Ovary (tissue), 9 donors: ENCODE results near the gene TSPAN3. TPM values are rescaled to one million over a fixed set of nuclear protein-coding genes. Genes with fewer than 3 reads are reported as not detected.

Source experiments
- DNase-seq, 5 donors: peaks; one replicate each; pipeline ENCODE4 v3.0.0-alpha.2; 2019 to 2020
- H3K27ac ChIP-seq, 2 donors: fragments of 200-600 bp; one replicate each; pipeline versions ENCODE4 v1.5.1 to v1.8.0; 2019 to 2022
- H3K27me3 ChIP-seq: fragments of 200-600 bp; one replicate; pipeline ENCODE4 v1.8.0; 2022
- H3K36me3 ChIP-seq: fragments of 200-600 bp; sonication (generic); one replicate; pipeline ENCODE4 v1.5.1; 2019
- H3K4me1 ChIP-seq: one replicate; pipeline ENCODE4 v1.8.1; 2013; ENCODE audit warnings: mild to moderate bottlenecking, moderate library complexity; ENCODE audit not compliant: insufficient read depth
- H3K4me3 ChIP-seq: fragments of 200-600 bp; sonication (generic); one replicate; pipeline ENCODE4 v1.5.1; 2017
- H3K9me3 ChIP-seq, 2 donors: fragments of 200-600 bp in 1 of 2; sonication (generic) in 1 of 2; one replicate each; pipeline versions ENCODE4 v1.5.1 to v1.8.1; 2013 to 2019; ENCODE audit warnings: mild to moderate bottlenecking in 1 of 2, moderate library complexity in 1 of 2
- CTCF ChIP-seq, 3 donors: fragments of 450-650 bp in 2 of 3; fragments of 200-600 bp in 1 of 3; IDR thresholded peaks; one replicate each; pipeline versions ENCODE4 v1.5.1 to v1.8.0; 2016 to 2022; ENCODE audit warnings: antibody characterized with exemption in 3 of 3, mild to moderate bottlenecking in 1 of 3
- EP300 ChIP-seq: sonication (generic); formaldehyde crosslinking; IDR thresholded peaks from one replicate; pipeline ENCODE4 v1.6.1; 2017; ENCODE audit warnings: antibody characterized with exemption
- POLR2A ChIP-seq: fragments of 450-650 bp; IDR thresholded peaks from one replicate; pipeline ENCODE4 v1.6.1; 2017; ENCODE audit warnings: antibody characterized with exemption, mild to moderate bottlenecking, moderate library complexity
- WGBS, 3 donors: extraction: QIAGEN DNeasy Blood & Tissue Kit in 1 of 3; methylation state at CpG; one replicate each; pipeline versions ENCODE4 v1.1.5 to v1.1.7; 2013 to 2017; 5-methylcytosine and 5-hydroxymethylcytosine counted together
- intact Hi-C, 4 donors: fragments of 100-400 bp; cut with DNase I; formaldehyde crosslinking; loops; one replicate each; pipeline versions ENCODE4 v1.11.0 to v1.15.1; 2022 to 2023
- polyA plus RNA-seq, 2 donors: library from polyadenylated mRNA; stranded (reverse); fragments of 200-250 nt in 1 of 2; fragments of 350-450 nt in 1 of 2; fragmentation: Illumina TruSeq in 1 of 2; extraction: RNeasy Lipid Tissue Mini Kit (QIAGEN cat#74804) in 1 of 2; gene quantifications; one replicate each; pipeline ENCODE4 v1.2.3, GENCODE V29; 2013 to 2014
- total RNA-seq, 7 donors: library from RNA; depleted of rRNA in 2 of 7; stranded (reverse); fragments of >200 nt in 2 of 7; fragmentation: NEBNext Ultra II Directional in 3 of 7; extraction: Animal tissue kit (Norgen Biotek cat#: 25700) in 3 of 7; gene quantifications; one replicate each; pipeline versions ENCODE4 v1.1.0 to v1.2.4, GENCODE V29; 2016 to 2023
- donor health status: DM: no; HTN: no; CAD: no; lungs with moderate emphysema.
- donor health status: DM: no; HTN: no; CAD: no.
- donor health status: Bipolar disorder and iron deficiency.
- donor health status: DM: yes; HTN: yes; CAD: no.
- donor health status: DM: no; HTN: no; CAD: no.
- donor health status: DM: yes; HTN: yes; CAD: no.

The TSPAN3 gene
- total and polyA plus RNA-seq, 9 donors, result 140 to 266 (median 196) TPM

GRCh38 chr15:77033417-77033728 is 37.5 kb downstream of the TSPAN3 start:
- Histone ChIP-seq H3K27me3 (no peaks in the 10 kb centered on the region), H3K36me3 (no peaks in the 10 kb centered on the region), H3K4me3 (no peak overlapping the region), H3K27ac (no peak overlapping the region), H3K9me3 (no peaks in the 10 kb centered on the region), H3K4me1 (peaks cover 3% of the 10 kb centered on the region)
- intact Hi-C loops, result loop anchor here in 1 of 4 donors (10.0 kb wide), 1 partner anchor 71 kb away; no protein-coding TSS in a partner anchor
- no peak for DNase-seq
- 83 to 92% (median 86%) methylated on average over 4 of the region's 4 CpGs for WGBS, 3 donors
- TF ChIP-seq POLR2A (no peak), EP300 (no peak), CTCF (IDR thresholded peaks at IDR 0.05) (no peak)

GRCh38 chr15:77032647-77033416 is 38.1 kb downstream of the TSPAN3 start:
- no peak overlapping the region for H3K27ac ChIP-seq
- H3K9me3 ChIP-seq, result no peaks in the 10 kb centered on the region
- H3K4me3 ChIP-seq, result no peak overlapping the region
- no peaks in the 10 kb centered on the region for H3K36me3 ChIP-seq
- WGBS, 3 donors, result 57 to 74% (median 60%) methylated on average over 18 of the region's 18 CpGs
- DNase-seq, result peak in 1 of 5 donors; percentile 15
- H3K4me1 ChIP-seq, result peaks cover 4% of the 10 kb centered on the region
- intact Hi-C loops, result loop anchor here in 1 of 4 donors (10.0 kb wide), 1 partner anchor 72 kb away; no protein-coding TSS in a partner anchor
- H3K27me3 ChIP-seq, result no peaks in the 10 kb centered on the region
- TF ChIP-seq EP300 (no peak), POLR2A (no peak), CTCF (IDR thresholded peaks at IDR 0.05) (no peak)

- H3K4me1 ChIP-seq, result peaks cover 4% of the 10 kb centered on the region
- H3K27me3 ChIP-seq, result no peaks in the 10 kb centered on the region
- 72 to 77% (median 75%) methylated on average over 19 to 22 of the region's 22 CpGs for WGBS, 3 donors
- H3K27ac ChIP-seq, result no peak overlapping the region
- peak in 3 of 5 donors; percentile 12 to 19 (median 12) for DNase-seq
- H3K9me3 ChIP-seq, result no peaks in the 10 kb centered on the region
- no peak overlapping the region for H3K4me3 ChIP-seq
- TF ChIP-seq POLR2A (no peak), CTCF (IDR thresholded peaks at IDR 0.05) (no peak), EP300 (no peak)
- intact Hi-C loops, result loop anchor here in 1 of 4 donors (10.0 kb wide), 1 partner anchor 73 kb away; no protein-coding TSS in a partner anchor
- H3K36me3 ChIP-seq, result no peaks in the 10 kb centered on the region
These were observed 38.8 kb downstream of the TSPAN3 start for GRCh38 chr15:77032052-77032646.

GRCh38 chr15:77031376-77032050 is 39.4 kb downstream of the TSPAN3 start:
- intact Hi-C loops, result loop anchor here in 1 of 4 donors (10.0 kb wide), 1 partner anchor 73 kb away; no protein-coding TSS in a partner anchor
- no peak for DNase-seq

More at GRCh38 chr15:77031376-77032050, 39.4 kb downstream of the TSPAN3 start:
- H3K27me3 ChIP-seq, result no peaks in the 10 kb centered on the region
- H3K9me3 ChIP-seq, result no peaks in the 10 kb centered on the region
- 69 to 84% (median 75%) methylated on average over 12 of the region's 12 CpGs for WGBS, 3 donors
- no peak overlapping the region for H3K4me3 ChIP-seq
- peaks cover 4% of the 10 kb centered on the region for H3K4me1 ChIP-seq
- TF ChIP-seq CTCF (IDR thresholded peaks at IDR 0.05) (no peak), EP300 (no peak), POLR2A (no peak)
- no peaks in the 10 kb centered on the region for H3K36me3 ChIP-seq
- no peak overlapping the region for H3K27ac ChIP-seq
